Muscle of arm (tissue), 12 donors: Measurements from ENCODE around the gene KNDC1. TPM values are rescaled to one million over a fixed set of nuclear protein-coding genes. Genes with fewer than 3 reads are reported as not detected.

Source experiments
- DNase-seq: peaks from one replicate; pipeline ENCODE4 v3.0.0-alpha.2; 2013
- polyA plus RNA-seq, 12 donors: library from polyadenylated mRNA; unstranded; fragments of 120-200 nt; gene quantifications; one replicate each; pipeline ENCODE4 v1.2.1, GENCODE V29; 2013; ENCODE audit not compliant: insufficient read length in 12 of 12

The KNDC1 gene
- polyA plus RNA-seq, 12 donors, result 1.8 to 10.1 (median 5.3) TPM; not detected in 1

GRCh38 chr10:133189256-133189655 lies 29.2 kb downstream of the KNDC1 start:
- no peak for DNase-seq

GRCh38 chr10:133189726-133190125 lies 29.7 kb downstream of the KNDC1 start:
- no peak for DNase-seq

GRCh38 chr10:133190225-133190624 lies 30.2 kb downstream of the KNDC1 start:
- DNase-seq, result no peak

GRCh38 chr10:133191651-133192050 lies 31.6 kb downstream of the KNDC1 start:
- no peak for DNase-seq

- DNase-seq, result no peak
Measured at GRCh38 chr10:133194151-133194550, 34.1 kb downstream of the KNDC1 start.

- no peak for DNase-seq
Measured at GRCh38 chr10:133195096-133195495, 35.1 kb downstream of the KNDC1 start.

- no peak for DNase-seq
Measured at GRCh38 chr10:133195611-133196010, 35.6 kb downstream of the KNDC1 start.

GRCh38 chr10:133196221-133196915 lies 36.3 kb downstream of the KNDC1 start:
- peak; percentile 37 for DNase-seq

- no peak for DNase-seq
Measured at GRCh38 chr10:133196936-133197758, 37.1 kb downstream of the KNDC1 start.

GRCh38 chr10:133197786-133198185 lies 37.8 kb downstream of the KNDC1 start:
- no peak for DNase-seq

GRCh38 chr10:133198206-133198605 lies 38.2 kb downstream of the KNDC1 start:
- no peak for DNase-seq

GRCh38 chr10:133198621-133199487 lies 38.8 kb downstream of the KNDC1 start:
- no peak for DNase-seq

- no peak for DNase-seq
Measured at GRCh38 chr10:133199488-133199885, 39.5 kb downstream of the KNDC1 start.

- DNase-seq, result no peak
Measured at GRCh38 chr10:133199992-133200611, 40.1 kb downstream of the KNDC1 start.

- DNase-seq, result no peak
Measured at GRCh38 chr10:133200621-133201031, 40.6 kb downstream of the KNDC1 start.

- DNase-seq, result no peak
Measured at GRCh38 chr10:133201151-133201947, 41.3 kb downstream of the KNDC1 start.

- no peak for DNase-seq
Measured at GRCh38 chr10:133201948-133202725, 42.1 kb downstream of the KNDC1 start.

GRCh38 chr10:133202778-133203651 lies 43.0 kb downstream of the KNDC1 start:
- no peak for DNase-seq

- DNase-seq, result no peak
Measured at GRCh38 chr10:133203652-133204195, 43.7 kb downstream of the KNDC1 start.
